ENCODE data around the gene NFIX.
A peak's percentile ranks its signal among the peaks of the same experiment; 100 is the strongest.

The NFIX gene

DNA sequence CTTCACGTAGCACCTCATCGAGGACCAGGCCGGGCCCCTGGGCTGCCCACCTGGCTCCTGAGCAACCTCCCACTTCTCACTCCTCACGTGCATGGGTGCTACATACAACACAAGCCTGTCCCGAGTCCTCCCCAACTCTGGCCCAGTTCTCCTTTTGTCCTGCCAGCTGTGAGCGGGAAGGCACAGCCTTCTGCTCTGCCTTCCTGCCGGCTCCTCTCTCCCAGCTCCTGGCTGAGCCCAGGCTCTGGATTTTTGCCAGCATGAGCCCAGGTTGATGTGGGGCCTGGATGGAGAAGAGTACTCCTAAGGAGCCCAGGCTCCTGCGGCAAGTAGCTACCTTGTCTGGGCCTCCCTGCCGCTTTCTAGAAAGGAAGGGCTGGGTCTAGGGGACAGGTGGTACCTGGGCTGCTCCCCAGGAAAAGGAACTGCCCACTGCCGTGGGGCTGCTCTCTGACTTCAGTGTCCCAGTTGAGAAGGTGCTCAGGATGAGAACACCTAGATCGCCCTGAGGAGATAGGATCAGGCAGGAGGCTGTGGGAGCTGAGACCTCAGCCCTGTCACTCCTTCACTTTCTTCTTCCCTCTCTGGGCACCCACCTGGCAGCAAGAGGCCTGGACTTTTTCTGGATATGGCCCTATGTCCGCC lies 83.7 kb downstream of the NFIX start:
- DNase-seq: no peak

DNA sequence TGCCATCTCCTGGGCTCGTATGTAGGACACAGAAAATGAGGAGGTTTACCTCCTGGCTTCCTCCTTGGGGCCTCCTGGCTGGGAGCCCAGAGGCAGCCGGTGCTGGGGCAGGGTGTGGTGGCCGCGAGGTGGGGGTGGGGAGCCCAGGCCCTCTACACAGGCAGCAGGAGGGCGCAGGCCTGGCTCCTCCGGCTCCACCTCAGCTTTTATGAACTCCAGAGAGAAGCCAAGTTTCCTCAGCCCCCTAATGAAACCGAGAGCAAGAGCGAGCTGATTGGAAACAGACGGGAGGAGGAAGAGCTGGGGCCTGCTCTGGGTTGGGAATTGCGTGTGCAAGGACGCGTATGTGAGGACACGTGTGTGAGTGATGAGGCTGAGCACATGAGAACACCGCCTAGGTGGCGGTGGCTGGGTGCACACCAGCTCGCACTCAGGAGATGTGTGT lies 84.3 kb downstream of the NFIX start:
- no peak for DNase-seq

DNA sequence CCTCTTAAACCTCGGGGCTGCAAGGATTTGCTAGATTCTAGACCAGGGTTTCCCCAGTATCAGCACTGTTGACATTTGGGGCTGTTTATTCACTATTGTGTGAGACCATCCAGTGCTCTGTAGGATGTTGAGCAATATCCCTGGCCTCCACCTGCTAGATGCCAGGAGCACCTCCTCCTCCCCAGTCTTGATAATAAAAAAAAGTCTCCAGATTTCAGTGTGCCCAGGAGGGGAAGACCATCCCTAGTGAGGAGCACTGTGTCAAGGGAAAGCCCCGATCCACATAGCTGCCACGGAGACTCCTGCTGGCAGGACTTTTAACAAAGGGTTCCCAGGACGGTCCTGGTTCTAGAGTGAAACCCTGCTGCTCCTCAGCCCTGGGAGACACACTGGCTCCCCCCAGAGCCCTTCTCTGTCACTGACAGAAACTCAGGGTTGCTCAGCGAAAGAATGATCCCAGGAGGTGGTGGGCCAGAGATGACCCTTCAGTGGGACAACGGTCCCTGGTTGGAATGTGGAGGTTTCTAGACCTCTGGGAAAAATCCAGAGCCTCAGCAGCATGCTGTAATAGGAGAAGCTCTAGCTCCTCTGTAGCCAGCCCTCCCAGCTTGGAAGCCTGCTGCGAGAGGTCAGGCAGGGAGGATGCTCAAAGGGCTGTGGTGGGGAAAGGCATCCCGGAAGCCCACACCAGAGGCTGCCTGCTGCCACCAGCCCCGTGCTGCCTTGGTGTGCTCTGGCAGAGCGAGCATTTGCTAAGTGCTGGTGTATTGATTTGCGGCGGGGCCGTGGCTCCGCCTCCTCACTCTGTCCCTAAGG lies 87.1 kb downstream of the NFIX start:
- DNase-seq: no peak

DNA sequence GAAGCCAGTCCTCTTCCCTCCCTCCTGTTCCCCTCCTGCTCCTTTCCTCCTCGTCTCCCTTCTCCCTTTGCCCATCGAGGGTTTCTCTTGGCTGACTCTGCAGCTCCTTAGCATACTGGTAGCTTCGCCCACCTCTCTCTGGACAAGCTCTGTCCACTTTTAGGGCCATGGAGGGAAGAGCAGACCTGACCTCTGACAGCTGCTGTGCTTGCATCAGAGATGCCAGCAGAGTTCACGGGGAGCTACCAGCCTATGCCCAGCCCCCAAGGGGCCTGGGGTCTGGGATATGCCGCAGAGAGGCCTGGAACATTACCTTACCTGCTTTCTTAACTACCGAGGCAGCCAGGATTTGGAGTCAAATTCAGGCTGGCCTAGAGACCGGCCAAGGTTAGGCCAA lies 87.7 kb downstream of the NFIX start:
- no peak for DNase-seq

DNA sequence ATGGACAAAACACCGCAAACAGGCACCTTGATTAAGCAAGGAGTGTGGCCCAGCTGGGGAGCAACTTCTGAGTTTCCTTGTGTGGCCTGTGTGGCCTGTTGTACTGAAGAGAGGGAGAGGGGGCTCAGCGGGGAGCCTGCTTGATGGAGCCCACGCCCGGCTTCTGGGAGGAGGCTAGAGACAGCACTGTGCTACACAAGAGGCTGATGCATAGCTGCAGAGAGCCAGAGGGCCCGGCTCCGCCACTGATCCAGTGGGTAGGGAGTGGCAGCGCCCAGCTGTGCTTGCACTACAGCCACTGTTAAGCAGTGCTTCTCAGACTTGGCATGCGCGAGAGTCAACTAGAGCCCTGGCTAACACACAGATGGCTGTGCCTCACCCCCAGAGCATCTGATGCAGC lies 88.4 kb downstream of the NFIX start:
- no peak for DNase-seq

DNA sequence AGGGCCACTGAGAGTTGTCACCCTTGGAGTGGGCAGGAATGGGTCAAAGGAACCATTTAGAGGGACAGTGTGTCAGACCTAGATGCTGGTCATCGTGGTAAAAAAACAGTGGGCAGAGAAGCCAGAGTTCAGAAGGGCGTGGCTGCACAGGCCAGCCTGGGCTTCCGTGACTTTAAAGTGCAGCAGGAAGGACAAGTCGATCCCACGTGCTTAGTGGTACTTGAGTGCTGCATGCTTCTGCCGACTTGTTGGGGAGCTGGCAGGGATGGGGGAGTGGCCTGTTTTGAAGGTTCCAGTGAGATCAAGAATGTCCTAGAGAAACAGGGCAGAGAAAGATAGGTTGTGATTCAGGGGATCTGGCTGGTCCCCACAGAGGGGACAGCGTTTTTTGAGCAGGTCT lies 90.4 kb downstream of the NFIX start:
- no peak for DNase-seq

DNA sequence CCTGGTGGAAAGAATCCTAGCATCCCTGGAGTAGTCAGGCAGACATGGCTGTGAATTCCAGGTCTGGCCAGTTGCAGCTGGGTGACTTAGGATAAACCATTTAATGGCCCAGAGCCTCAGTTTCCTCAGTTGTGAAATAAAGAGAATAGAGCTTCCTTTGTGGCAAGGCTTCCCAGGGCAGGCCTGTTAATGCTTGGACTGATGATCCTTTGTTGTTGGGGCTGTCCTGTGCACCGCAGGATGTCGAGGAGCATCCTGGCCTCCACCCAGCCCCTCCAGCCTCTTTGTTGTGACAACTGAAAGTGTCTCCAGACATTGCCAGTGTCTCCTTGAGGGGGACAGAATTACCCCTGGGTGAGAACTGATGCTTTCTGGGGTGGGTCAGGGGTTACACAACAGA lies 91.1 kb downstream of the NFIX start:
- no peak for DNase-seq

DNA sequence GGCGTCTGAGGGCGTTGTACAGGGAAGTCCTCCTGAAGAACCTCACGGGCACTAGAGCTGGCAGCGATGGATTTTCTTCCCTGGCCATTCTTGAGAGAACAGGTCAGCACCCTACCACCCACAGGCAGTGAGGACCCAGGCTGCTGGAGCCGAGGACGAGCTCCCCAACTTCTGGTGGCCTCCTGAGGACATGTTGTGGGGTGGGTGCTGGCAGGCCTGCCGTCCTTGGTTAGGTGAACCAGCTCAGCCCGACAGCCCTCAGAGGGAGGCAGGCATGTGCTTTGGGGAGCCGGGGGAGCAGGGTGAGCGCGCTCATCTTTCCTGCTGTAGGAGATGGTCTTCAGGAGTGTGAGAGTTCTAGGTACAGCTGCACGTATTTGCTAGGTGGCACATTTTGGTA lies 92.0 kb downstream of the NFIX start:
- no peak for DNase-seq

DNA sequence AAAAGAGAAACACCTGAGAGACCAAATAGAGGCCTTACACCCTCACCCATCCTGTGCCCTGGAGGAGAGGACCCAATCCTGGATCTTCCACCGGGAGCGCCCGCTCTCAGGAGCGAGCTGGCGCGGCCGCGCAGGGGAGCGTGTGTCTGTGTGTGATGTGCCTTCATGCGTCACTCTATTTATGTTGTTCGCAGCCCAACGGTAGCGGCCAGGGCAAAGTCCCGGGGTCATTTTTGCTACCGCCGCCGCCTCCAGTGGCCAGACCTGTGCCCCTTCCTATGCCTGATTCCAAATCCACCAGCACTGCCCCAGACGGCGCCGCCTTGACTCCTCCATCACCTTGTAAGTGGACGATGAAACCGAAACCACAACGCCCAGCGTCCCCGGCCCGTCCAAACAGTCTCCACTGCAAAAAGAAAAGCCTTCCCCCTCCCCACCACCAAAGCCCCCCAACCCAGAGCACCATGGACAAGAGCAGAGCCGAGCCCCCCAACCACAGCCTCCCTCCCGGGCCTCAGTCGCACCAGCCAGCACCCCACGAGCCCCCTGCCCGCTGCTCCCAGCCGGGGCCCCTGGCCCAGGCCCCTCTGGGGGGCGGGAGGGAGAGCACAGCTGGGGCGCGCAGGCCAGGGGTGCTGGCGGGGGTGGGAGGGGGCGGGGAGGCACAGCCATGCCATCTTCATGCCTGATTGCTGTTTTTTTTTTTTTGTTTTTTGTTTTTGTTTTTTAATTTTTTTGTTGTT lies 92.7 kb downstream of the NFIX start:
- no peak for DNase-seq

DNA sequence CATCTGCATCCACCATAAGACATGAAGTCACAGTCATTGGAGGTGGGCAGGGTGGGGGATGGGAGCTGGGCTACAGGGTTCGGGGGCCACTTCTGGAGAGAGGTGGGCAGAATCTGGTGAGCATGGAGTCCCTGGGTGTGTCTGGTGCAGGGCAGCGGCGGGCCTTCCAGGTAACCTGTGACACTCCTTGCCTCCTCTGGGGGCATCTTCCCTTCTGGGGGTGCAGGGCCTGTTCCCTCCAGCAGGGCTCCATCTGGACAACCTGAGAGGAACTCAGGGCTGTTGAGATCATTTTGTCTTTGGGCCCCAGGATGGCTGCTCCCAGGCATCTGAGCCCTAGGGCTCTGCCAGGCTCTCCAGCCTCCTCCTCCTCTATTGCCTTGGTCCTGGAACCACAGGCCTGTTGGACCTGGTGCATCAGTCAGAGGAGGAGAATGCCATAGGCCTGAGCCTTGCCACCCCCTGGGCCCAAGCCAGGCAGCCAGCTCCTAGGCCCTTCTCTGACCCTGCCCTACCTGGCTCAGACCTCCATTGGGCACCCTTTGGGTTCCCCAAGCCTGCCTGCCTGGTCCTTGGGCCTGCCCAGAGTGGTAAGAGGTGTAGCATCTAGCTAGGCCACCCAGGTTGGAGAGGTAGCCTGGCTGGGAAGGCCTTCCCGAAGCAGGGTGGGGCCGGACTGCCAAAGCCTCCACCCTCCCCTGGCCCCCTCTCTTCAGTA lies 94.0 kb downstream of the NFIX start:
- no peak for DNase-seq

DNA sequence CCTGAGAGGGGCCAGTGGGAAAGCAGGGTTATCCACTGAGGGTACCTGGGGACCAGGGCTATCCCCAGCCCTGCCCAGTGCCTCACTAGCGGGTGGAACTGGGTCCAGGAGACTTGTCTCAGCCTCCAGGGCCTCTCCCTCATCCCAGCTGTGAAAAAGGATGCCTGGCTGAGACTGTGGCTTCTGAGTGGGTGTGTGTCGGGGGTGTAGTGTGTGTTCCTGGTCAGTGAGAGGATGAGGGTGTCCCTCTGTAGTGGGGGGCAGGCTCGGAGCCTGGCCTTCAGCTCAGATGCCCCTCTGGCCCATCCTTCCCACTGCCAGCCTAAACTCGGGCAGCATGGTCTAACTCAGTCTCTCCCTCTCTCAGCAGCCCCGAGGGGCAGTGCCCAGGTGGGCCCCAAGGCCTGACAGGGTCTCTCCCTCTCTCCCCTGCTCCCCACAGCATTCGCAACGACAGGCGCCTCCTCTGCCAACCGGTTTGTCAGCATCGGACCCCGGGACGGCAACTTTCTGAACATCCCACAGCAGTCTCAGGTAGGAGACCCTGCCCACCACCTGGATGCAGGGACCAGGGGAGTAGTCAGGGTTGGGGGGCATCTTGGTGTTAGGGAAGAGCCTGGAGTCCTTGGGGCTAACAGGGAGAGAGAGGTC lies 94.7 kb downstream of the NFIX start:
- DNase-seq: no peak

DNA sequence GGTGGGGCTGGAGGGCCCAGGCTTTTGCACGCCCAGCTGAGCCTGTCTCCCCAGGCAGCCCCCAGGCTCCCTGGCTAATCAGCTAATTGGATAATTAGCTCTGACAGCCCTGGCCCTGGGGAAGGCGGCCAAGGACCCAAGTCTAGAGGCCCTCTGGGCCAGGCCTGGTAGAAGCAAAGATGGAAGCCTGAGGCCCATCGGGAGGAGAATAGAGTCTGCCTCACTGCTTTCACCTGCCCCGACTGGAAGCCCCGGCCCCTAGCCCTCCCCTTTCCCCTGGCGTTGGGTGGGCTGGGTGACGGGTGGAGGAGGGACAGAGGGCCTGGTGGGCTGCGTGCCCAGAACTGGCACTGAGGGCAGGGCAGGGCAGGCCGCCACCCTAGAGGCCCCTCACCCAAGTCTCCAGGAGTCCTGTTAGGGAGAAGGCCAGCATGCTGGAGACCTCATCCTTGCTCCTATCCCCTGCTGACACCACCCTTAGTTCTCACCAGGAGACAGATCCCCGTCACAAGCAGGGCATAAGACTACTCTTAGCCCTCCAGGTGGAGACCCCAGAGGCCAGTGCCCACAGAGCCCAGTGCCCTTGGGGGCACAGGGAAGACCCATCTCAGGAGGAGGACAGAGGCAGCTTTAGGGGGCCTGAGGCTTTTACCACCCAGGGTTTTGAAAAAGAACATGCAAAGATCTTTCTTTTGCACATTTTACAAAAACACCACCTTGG lies 95.4 kb downstream of the NFIX start:
- DNase-seq: no peak

DNA sequence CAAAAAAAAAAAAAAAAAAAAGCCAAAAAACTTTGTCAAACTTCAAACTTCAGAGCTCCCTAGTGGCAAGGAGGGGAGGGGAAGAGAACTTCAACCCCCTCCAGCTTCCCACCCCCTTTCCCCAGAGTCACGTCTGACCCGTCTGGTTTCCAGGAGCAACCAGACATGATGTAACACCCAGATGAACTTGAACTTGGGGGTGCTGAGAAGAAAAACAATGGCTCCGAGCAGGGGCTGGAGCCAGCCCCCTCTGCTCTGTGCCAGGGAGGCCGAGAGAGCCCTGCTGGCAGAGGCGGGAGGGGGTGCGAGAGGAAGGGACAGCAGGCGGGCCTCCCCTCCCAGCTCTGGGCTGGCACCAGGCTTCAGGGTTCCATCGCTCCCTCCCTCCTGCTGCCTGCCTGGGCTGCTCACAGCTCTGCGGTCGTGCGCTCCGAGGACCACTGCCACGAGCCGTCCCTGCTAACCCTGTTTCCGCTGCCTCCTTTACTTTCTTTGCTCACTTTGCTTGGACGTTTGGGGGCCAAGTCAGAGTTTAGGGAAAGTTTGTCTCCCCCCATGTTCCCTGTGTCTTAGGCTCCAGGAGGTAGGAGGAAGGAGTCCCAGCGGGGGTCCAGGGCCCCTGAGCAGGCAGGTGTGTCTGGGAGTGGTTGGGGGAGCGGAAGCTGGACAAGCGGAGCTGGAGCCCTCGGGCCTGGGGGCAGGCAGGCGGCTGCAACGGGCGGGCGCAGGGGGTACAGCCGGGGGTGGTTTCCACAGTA lies 96.3 kb downstream of the NFIX start:
- DNase-seq: no peak

DNA sequence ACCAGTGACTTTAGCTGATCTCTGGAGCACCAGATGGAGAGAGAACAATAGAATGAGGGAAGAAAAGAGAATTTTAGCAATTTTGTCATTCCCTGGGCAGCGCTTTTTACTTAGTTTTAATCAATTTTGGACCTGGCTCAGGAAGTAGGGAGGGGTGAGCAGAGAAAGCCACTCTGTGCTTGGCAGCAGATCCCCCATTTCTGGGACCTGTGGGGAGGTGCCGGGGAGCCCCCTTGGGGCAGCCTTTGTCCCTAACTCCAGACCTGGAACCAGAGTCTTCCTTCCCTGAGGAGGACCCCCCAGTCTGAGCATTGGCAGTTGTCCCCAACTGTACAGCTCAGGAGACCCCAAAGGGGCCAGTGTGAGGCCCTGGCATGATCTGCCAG lies 96.9 kb downstream of the NFIX start:
- DNase-seq: no peak

DNA sequence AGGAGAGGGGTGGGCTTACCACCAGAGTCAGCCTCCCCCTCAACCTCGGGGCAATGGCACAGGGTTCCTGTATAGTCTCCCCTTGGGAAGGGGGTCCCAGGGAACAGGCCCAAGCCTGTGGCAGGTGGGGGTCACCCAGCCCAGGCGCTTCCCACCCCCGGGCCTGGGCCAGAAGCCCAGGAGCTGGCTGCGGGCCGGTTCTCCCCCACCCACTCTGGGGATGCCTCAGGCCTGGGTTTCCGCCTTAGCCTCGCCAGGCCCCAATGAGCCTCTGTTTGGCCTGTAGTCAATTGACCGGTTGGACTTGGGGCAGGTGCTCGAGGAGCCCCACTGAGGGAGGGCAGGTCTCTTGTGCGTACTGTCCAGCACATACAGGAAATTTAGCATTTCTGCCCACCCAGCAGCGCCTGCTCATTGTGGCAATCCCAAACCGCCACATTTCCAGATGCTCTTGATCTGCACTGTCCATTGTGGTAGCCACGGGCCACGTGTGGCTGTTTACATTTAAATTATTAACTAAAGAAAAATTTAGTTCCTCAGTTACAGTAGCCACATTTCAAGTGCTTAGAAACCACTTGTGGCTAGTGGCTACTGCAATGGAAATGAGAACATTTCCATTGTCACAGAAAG lies 97.4 kb downstream of the NFIX start:
- no peak for DNase-seq

DNA sequence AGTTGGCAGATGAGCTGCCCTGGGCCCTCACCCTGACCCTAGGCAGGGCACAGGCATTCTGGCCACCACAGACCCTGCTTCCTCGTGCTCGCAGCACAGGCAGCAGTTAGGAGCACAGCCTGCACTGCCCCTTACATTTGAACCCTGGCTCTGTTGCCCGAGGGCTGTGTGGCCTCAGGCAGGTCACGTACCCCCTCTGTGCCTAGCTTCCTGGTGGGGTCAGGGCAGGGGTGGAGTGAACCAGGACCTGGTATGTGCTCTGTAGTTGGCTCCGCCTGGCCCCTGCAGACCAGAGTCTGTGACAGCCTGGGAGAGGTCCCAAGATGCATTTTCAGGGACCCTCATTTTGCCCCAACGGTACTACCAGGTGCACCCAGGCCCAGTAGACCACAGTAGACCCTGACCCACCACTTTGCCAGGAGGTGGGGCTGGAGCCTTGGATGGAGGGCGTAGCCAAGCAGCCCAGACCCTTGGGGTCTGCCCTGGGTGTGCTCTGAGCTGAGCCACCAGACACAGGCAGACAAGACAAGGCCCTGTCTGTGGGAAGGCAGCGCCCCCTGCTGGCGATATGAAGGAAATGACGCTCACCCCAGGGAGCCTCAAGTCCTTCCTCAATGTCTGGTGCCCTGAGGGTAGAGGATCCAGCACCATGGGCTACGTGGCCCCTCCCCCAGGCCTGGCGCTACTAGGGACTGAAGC lies 98.3 kb downstream of the NFIX start:
- DNase-seq: peak; percentile 74

DNA sequence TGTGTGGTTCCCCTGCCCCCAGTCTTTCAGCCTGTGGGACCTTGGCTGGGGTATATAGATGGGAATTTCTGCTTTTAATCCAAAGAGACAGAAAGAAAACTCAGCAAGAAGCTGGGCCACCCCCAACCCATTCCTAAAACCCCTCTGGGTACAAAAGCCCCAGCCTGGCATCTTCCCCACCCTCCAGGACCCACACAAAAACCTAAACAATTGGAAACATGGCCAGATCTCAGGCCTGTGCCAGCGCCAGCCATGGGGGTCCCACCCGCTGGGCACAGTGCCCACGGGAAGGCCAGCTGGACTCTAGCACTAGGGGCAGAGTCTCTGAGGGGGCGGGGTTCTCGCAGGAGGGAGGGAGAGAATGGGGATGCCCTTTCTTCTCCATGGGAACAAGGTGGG lies 98.8 kb downstream of the NFIX start:
- DNase-seq: no peak

DNA sequence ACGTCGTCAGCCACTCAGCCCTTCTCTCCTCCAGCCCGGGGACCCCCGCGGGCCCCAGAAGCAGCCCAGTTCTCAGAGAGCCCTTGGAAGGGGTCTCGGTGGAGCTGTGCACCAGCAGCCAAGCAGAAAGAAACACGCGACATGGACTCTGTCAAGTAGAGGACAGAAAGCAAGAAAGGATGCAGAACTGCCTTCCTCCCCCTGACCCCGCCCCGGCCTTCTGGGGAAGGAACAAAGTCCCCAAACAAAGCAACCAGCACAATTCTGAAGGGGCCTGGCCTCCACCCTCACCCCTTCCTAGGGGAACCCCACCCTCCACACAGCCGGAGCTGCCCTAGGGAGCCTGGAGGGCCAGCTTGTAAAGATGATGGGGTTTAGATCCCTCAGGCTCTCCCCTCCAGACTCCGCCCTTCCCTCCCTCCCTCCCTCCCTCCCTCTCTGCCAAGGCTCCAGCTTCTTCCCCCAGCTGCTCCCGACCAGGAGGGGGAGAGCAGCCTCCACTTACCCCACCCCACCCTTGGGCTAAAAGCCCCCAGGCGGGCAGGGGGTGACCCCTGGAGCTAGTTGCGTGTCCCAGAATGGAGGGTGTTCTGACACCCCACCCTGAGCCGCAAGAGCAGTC lies 99.6 kb downstream of the NFIX start:
- DNase-seq: no peak

DNA sequence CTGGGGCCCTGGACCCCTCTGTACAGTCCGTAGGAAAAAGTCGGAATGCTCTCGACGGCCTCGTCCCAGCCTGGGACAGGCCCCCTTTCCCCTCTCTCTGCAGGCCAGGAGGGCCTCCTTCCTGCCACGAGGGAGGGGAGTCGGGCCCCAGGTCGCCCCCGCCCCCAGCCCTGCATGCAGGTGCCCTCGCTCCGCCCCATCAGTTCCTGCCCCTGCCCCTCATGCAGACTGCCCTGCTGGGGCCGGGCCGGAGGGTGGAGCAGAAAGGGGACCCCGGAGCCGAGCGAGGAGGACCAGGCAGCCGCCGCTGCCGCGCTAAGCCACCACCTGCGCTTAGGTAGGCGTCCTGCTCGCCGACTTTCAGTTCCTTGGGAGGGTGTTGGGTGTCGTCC lies 100.1 kb downstream of the NFIX start:
- DNase-seq: no peak

Measured in effector CD4-positive, alpha-beta T cell (primary cell).